HEK293 (cell line): ENCODE data around the gene MACF1.

ENCODE experiments used
- CTCF ChIA-PET: fragments of 350-600 bp; formaldehyde crosslinking; extraction: SDS; loops from one replicate; lab custom pipeline; 2021; ENCODE audit warnings: antibody characterized with exemption; lab: Yijun Ruan, JAX
- POLR2A ChIA-PET: fragments of 300-600 bp; formaldehyde crosslinking; extraction: SDS; loops from one replicate; lab custom pipeline; 2020; ENCODE audit warnings: antibody characterized with exemption, inconsistent platforms; lab: Yijun Ruan, JAX
- H3K27ac ChIP-seq: fragments of 200-500 bp; sonication (Bioruptor generic); 2 replicates; pipeline ENCODE4 v1.5.1; 2014; ENCODE audit warnings: low read depth, low read length, control low read depth, inconsistent platforms; ENCODE audit errors: extremely low read depth
- H3K36me3 ChIP-seq, 2 experiments: fragments of 200-500 bp in 1 of 2; sonication (Bioruptor generic) in 1 of 2; 1 replicate in 1 of 2; 2 replicates in 1 of 2; pipeline ENCODE4 v1.5.1; 2014 to 2017; ENCODE audit warnings: inconsistent platforms in 2 of 2, low read length in 2 of 2; ENCODE audit not compliant: control insufficient read depth in 2 of 2, insufficient read depth in 1 of 2
- H3K4me1 ChIP-seq: fragments of 200-500 bp; sonication (Bioruptor generic); 2 replicates; pipeline ENCODE4 v1.5.1; 2014; ENCODE audit warnings: mild to moderate bottlenecking, low read length, inconsistent platforms; ENCODE audit not compliant: control insufficient read depth, insufficient read depth
- H3K4me3 ChIP-seq: 2 replicates; pipeline ENCODE4 v1.5.1; 2011; ENCODE audit warnings: low read depth, mild to moderate bottlenecking, control low read depth, low read length, moderate library complexity
- H3K9me3 ChIP-seq: fragments of 200-500 bp; sonication (Bioruptor generic); 2 replicates; pipeline ENCODE4 v1.5.1; 2014; ENCODE audit warnings: low read depth, low read length, inconsistent platforms; ENCODE audit not compliant: control insufficient read depth, insufficient read depth
- FEZF1 ChIP-seq: fragments of 450-650 bp; formaldehyde crosslinking; IDR thresholded peaks from 2 replicates; pipeline ENCODE4 v1.5.1; 2016; ENCODE audit warnings: missing biosample characterization, missing genetic modification characterization
- GLI2 ChIP-seq: fragments of 450-650 bp; formaldehyde crosslinking; IDR thresholded peaks from 2 replicates; pipeline ENCODE4; 2017; ENCODE audit warnings: missing biosample characterization, missing genetic modification characterization, low read depth, borderline replicate concordance
- HOXD13 ChIP-seq: sonication (generic); formaldehyde crosslinking; IDR thresholded peaks from 2 replicates; pipeline ENCODE4 v1.8.0; 2022; ENCODE audit warnings: missing genetic modification reagents, borderline replicate concordance
- KLF7 ChIP-seq: fragments of 450-650 bp; formaldehyde crosslinking; IDR thresholded peaks from 2 replicates; pipeline ENCODE4 v1.5.1; 2016; ENCODE audit warnings: missing biosample characterization, missing genetic modification characterization, borderline replicate concordance
- KLF9 ChIP-seq: fragments of 450-650 bp; formaldehyde crosslinking; IDR thresholded peaks from 2 replicates; pipeline ENCODE4 v1.5.1; 2016; ENCODE audit warnings: missing biosample characterization, missing genetic modification characterization, low read depth
- MEIS1 ChIP-seq: sonication (generic); formaldehyde crosslinking; IDR thresholded peaks from 2 replicates; pipeline ENCODE4 v1.8.1; 2022; ENCODE audit warnings: missing genetic modification reagents, mild to moderate bottlenecking, borderline replicate concordance
- REPIN1 ChIP-seq: fragments of 450-650 bp; formaldehyde crosslinking; IDR thresholded peaks from 2 replicates; pipeline ENCODE4 v1.5.1; 2017; ENCODE audit warnings: missing biosample characterization, missing genetic modification characterization, low read depth
- WT1 ChIP-seq: fragments of 450-650 bp; formaldehyde crosslinking; IDR thresholded peaks from 2 replicates; pipeline ENCODE4 v1.5.1; 2016; ENCODE audit warnings: missing biosample characterization, missing genetic modification characterization
- ZBTB1 ChIP-seq: fragments of 450-650 bp; formaldehyde crosslinking; IDR thresholded peaks from 2 replicates; pipeline ENCODE4 v1.5.1; 2016; ENCODE audit warnings: missing biosample characterization, missing genetic modification characterization
- ZNF155 ChIP-seq: fragments of 450-650 bp; formaldehyde crosslinking; IDR thresholded peaks from 2 replicates; pipeline ENCODE4 v1.5.1; 2016; ENCODE audit warnings: missing biosample characterization, missing genetic modification characterization
- ZNF175 ChIP-seq: fragments of 450-650 bp; formaldehyde crosslinking; IDR thresholded peaks from 2 replicates; pipeline ENCODE4 v1.5.1; 2016; ENCODE audit warnings: missing biosample characterization, missing genetic modification characterization
- ZNF184 ChIP-seq: fragments of 450-650 bp; IDR thresholded peaks from 2 replicates; pipeline ENCODE4 v1.5.1; 2018; ENCODE audit warnings: missing biosample characterization, mild to moderate bottlenecking, missing genetic modification characterization
- ZNF354C ChIP-seq: fragments of 450-650 bp; formaldehyde crosslinking; IDR thresholded peaks from 2 replicates; pipeline ENCODE4 v1.5.1; 2016; ENCODE audit warnings: missing biosample characterization, missing genetic modification characterization, low read depth, borderline replicate concordance
- ZNF426 ChIP-seq: fragments of 450-650 bp; formaldehyde crosslinking; IDR thresholded peaks from 2 replicates; pipeline ENCODE4 v1.5.1; 2017; ENCODE audit warnings: missing biosample characterization, missing genetic modification characterization, mild to moderate bottlenecking, inconsistent platforms, moderate library complexity
- ZNF501 ChIP-seq: fragments of 450-650 bp; formaldehyde crosslinking; IDR thresholded peaks from 2 replicates; pipeline ENCODE4 v1.5.1; 2016; ENCODE audit warnings: missing biosample characterization, missing genetic modification characterization
- ZNF529 ChIP-seq: fragments of 450-650 bp; formaldehyde crosslinking; IDR thresholded peaks from 2 replicates; pipeline ENCODE4 v1.5.1; 2017; ENCODE audit warnings: missing genetic modification characterization, missing biosample characterization; ENCODE audit not compliant: insufficient replicate concordance
- ZNF561 ChIP-seq: fragments of 450-650 bp; IDR thresholded peaks from 2 replicates; pipeline ENCODE4 v1.5.1; 2018; ENCODE audit warnings: missing biosample characterization, missing genetic modification characterization, borderline replicate concordance
- ZNF654 ChIP-seq: fragments of 450-650 bp; formaldehyde crosslinking; IDR thresholded peaks from 2 replicates; pipeline ENCODE4 v1.5.1; 2016; ENCODE audit warnings: low read depth, missing biosample characterization, missing genetic modification characterization
- ZNF658 ChIP-seq: fragments of 450-650 bp; formaldehyde crosslinking; IDR thresholded peaks from 2 replicates; pipeline ENCODE4; 2016; ENCODE audit warnings: missing biosample characterization, missing genetic modification characterization
- ZNF785 ChIP-seq: fragments of 450-650 bp; formaldehyde crosslinking; IDR thresholded peaks from 2 replicates; pipeline ENCODE4 v1.5.1; 2016; ENCODE audit warnings: missing biosample characterization, missing genetic modification characterization
- TF ChIP-seq, protein P1 (sequence below): fragments of 450-650 bp; formaldehyde crosslinking; IDR thresholded peaks from 2 replicates; pipeline ENCODE4 v1.5.1; 2016; ENCODE audit warnings: missing biosample characterization, missing genetic modification characterization, borderline replicate concordance
- TF ChIP-seq, protein P2 (sequence below): fragments of 450-650 bp; IDR thresholded peaks from 2 replicates; pipeline ENCODE4 v1.5.1; 2018; ENCODE audit warnings: missing biosample characterization, missing genetic modification characterization
- TF ChIP-seq, protein P3 (sequence below): fragments of 450-650 bp; formaldehyde crosslinking; IDR thresholded peaks from 2 replicates; pipeline ENCODE4 v1.5.1; 2016; ENCODE audit warnings: missing biosample characterization, missing genetic modification characterization, low read depth
- TF ChIP-seq, protein P4 (sequence below): fragments of 450-650 bp; formaldehyde crosslinking; IDR thresholded peaks from 2 replicates; pipeline ENCODE4 v1.5.1; 2016; ENCODE audit warnings: missing biosample characterization, missing genetic modification characterization
- TF ChIP-seq, protein P5 (sequence below): fragments of 450-650 bp; formaldehyde crosslinking; IDR thresholded peaks from 2 replicates; pipeline ENCODE4 v1.5.1; 2016; ENCODE audit warnings: missing biosample characterization, missing genetic modification characterization

MACF1 gene

DNA sequence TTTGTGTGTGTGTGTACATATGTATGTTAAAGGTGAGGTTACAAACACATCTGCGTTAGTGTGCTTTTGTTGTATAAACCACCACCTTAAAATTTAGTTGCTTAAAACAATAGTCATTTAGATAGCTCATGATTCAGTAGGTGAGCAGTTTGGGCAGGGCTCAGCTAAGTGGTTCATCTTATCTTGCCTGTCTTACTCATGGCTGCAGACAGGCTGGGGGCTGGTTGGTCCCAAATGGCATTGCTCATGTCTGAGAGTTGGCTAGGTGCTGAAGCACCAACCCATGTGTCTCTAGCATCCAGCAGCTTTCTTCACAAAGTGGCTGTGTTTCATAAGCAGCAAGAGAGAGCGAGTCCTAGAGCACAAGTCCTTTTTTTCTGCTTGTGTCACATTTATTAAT is 91.4 kb downstream of the MACF1 start:
- TF ChIP-seq, protein P1, sequence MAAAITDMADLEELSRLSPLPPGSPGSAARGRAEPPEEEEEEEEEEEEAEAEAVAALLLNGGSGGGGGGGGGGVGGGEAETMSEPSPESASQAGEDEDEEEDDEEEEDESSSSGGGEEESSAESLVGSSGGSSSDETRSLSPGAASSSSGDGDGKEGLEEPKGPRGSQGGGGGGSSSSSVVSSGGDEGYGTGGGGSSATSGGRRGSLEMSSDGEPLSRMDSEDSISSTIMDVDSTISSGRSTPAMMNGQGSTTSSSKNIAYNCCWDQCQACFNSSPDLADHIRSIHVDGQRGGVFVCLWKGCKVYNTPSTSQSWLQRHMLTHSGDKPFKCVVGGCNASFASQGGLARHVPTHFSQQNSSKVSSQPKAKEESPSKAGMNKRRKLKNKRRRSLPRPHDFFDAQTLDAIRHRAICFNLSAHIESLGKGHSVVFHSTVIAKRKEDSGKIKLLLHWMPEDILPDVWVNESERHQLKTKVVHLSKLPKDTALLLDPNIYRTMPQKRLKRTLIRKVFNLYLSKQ = no peak
- TF ChIP-seq, protein P2, sequence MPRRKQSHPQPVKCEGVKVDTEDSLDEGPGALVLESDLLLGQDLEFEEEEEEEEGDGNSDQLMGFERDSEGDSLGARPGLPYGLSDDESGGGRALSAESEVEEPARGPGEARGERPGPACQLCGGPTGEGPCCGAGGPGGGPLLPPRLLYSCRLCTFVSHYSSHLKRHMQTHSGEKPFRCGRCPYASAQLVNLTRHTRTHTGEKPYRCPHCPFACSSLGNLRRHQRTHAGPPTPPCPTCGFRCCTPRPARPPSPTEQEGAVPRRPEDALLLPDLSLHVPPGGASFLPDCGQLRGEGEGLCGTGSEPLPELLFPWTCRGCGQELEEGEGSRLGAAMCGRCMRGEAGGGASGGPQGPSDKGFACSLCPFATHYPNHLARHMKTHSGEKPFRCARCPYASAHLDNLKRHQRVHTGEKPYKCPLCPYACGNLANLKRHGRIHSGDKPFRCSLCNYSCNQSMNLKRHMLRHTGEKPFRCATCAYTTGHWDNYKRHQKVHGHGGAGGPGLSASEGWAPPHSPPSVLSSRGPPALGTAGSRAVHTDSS (tag by site-specific recombination) = no peak
- TF ChIP-seq FEZF1 (tag by site-specific recombination) (no peak), ZNF658 (tag by site-specific recombination) (no peak)
- TF ChIP-seq, protein P3, sequence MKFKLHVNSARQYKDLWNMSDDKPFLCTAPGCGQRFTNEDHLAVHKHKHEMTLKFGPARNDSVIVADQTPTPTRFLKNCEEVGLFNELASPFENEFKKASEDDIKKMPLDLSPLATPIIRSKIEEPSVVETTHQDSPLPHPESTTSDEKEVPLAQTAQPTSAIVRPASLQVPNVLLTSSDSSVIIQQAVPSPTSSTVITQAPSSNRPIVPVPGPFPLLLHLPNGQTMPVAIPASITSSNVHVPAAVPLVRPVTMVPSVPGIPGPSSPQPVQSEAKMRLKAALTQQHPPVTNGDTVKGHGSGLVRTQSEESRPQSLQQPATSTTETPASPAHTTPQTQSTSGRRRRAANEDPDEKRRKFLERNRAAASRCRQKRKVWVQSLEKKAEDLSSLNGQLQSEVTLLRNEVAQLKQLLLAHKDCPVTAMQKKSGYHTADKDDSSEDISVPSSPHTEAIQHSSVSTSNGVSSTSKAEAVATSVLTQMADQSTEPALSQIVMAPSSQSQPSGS (tag by site-specific recombination) = no peak
- TF ChIP-seq, protein P4, sequence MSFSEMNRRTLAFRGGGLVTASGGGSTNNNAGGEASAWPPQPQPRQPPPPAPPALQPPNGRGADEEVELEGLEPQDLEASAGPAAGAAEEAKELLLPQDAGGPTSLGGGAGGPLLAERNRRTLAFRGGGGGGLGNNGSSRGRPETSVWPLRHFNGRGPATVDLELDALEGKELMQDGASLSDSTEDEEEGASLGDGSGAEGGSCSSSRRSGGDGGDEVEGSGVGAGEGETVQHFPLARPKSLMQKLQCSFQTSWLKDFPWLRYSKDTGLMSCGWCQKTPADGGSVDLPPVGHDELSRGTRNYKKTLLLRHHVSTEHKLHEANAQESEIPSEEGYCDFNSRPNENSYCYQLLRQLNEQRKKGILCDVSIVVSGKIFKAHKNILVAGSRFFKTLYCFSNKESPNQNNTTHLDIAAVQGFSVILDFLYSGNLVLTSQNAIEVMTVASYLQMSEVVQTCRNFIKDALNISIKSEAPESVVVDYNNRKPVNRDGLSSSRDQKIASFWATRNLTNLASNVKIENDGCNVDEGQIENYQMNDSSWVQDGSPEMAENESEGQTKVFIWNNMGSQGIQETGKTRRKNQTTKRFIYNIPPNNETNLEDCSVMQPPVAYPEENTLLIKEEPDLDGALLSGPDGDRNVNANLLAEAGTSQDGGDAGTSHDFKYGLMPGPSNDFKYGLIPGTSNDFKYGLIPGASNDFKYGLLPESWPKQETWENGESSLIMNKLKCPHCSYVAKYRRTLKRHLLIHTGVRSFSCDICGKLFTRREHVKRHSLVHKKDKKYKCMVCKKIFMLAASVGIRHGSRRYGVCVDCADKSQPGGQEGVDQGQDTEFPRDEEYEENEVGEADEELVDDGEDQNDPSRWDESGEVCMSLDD (tag by site-specific recombination) = no peak
- TF ChIP-seq, protein P5, sequence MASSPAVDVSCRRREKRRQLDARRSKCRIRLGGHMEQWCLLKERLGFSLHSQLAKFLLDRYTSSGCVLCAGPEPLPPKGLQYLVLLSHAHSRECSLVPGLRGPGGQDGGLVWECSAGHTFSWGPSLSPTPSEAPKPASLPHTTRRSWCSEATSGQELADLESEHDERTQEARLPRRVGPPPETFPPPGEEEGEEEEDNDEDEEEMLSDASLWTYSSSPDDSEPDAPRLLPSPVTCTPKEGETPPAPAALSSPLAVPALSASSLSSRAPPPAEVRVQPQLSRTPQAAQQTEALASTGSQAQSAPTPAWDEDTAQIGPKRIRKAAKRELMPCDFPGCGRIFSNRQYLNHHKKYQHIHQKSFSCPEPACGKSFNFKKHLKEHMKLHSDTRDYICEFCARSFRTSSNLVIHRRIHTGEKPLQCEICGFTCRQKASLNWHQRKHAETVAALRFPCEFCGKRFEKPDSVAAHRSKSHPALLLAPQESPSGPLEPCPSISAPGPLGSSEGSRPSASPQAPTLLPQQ = no peak
- CTCF ChIA-PET = interaction anchor here (1.0 to 1.3 kb wide), 2 partner anchors 114 to 243 kb away, joined by 3 read pairs; no protein-coding TSS in a partner anchor
- no peak overlapping the region for H3K4me3 ChIP-seq
- H3K9me3 ChIP-seq = no peaks in the 10 kb centered on the region
- peaks cover 22 to 84% of the 10 kb centered on the region in 2 experiments for H3K36me3 ChIP-seq
- POLR2A ChIA-PET = interaction anchor here (0.6 kb wide), 1 partner anchor 75 kb away, joined by 4 read pairs; no protein-coding TSS in a partner anchor
- H3K4me1 ChIP-seq = no peaks in the 10 kb centered on the region
- H3K27ac ChIP-seq = no peak overlapping the region

DNA sequence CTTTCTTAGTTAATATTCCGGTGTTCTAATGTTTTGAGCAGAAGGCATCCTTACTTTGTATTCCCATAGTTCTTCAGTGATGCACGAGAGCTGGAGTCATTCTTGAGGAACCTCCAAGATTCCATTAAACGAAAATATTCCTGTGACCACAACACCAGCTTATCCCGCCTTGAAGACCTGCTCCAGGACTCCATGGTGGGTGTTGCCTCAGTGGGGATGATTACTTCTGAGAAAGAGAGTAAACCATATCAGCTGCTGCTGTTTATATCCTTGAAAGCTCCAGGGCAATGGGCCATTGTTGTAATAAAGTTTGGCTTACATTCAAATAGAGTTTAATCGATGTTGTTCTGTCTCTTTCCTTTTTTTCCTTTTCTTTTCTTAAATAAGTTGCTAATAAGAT is 93.1 kb downstream of the MACF1 start:
- TF ChIP-seq KLF9 (tag by site-specific recombination) = no peak
- TF ChIP-seq, protein P2 (tag by site-specific recombination) = no peak
- no peak for TF ChIP-seq ZNF426 (tag by site-specific recombination)
- TF ChIP-seq WT1 (tag by site-specific recombination) = no peak
- no peak for TF ChIP-seq ZBTB1 (tag by site-specific recombination)
- no peak for TF ChIP-seq HOXD13 (CRISPR knock-in tag)
- TF ChIP-seq ZNF501 (tag by site-specific recombination) = no peak
- no peak for TF ChIP-seq REPIN1
- TF ChIP-seq ZNF184 = no peak
- no peak for TF ChIP-seq ZNF654 (tag by site-specific recombination)
- TF ChIP-seq ZNF529 (tag by site-specific recombination) = no peak
- no peak for TF ChIP-seq ZNF155 (tag by site-specific recombination)
- no peak for TF ChIP-seq ZNF354C (tag by site-specific recombination)
- TF ChIP-seq GLI2 (tag by site-specific recombination) = no peak
- no peak for TF ChIP-seq KLF7
- no peak for TF ChIP-seq ZNF785 (tag by site-specific recombination)
- no peak for TF ChIP-seq MEIS1 (CRISPR knock-in tag)
- TF ChIP-seq ZNF175 = no peak
- TF ChIP-seq ZNF561 = no peak
- no peaks in the 10 kb centered on the region for H3K9me3 ChIP-seq
- no peak overlapping the region for H3K4me3 ChIP-seq
- peaks cover 19 to 84% of the 10 kb centered on the region in 2 experiments for H3K36me3 ChIP-seq
- ChIA-PET CTCF (interaction anchor here (0.6 to 0.9 kb wide), 2 partner anchors 113 to 1353 kb away, joined by 4 read pairs; no protein-coding TSS in a partner anchor), POLR2A (no interaction called here)
- H3K27ac ChIP-seq = no peak overlapping the region
- H3K4me1 ChIP-seq = no peaks in the 10 kb centered on the region
